Measurements from ENCODE around the gene CCDC197. TPM values are rescaled to one million over a fixed set of nuclear protein-coding genes. Genes with fewer than 3 reads are reported as not detected.

CCDC197 gene
- total RNA-seq, 1 donor from 2014 or later: not detected

Small RNA genes within 50 kb of the gene (microRNA-seq; reads per million reads assigned to microRNA genes)
- gene MIR4506 (ENCODE audit: unreplicated experiment): not detected

Other genes starting within 250 kb of the CCDC197 start
- gene PRIMA1, start 208.8 kb upstream of the CCDC197 start, total RNA-seq (ENCODE audit: unreplicated experiment): 0.08 TPM
- not detected for gene FAM181A, start 70.0 kb upstream of the CCDC197 start, total RNA-seq (ENCODE audit: unreplicated experiment)
- not detected for gene ASB2, start 20.7 kb upstream of the CCDC197 start, total RNA-seq (ENCODE audit: unreplicated experiment)
- gene OTUB2, start 29.0 kb downstream of the CCDC197 start, total RNA-seq (ENCODE audit: unreplicated experiment): 2.3 TPM
- gene DDX24, start 83.9 kb downstream of the CCDC197 start, total RNA-seq (ENCODE audit: unreplicated experiment): 89.6 TPM
- 33.5 TPM for gene IFI27L1, start 84.0 kb downstream of the CCDC197 start, total RNA-seq (ENCODE audit: unreplicated experiment)
- 3.8 TPM for gene IFI27, start 113.4 kb downstream of the CCDC197 start, total RNA-seq (ENCODE audit: unreplicated experiment)
- 23.7 TPM for gene IFI27L2, start 132.3 kb downstream of the CCDC197 start, total RNA-seq (ENCODE audit: unreplicated experiment)
- 0.18 TPM for gene PPP4R4, start 177.0 kb downstream of the CCDC197 start, total RNA-seq (ENCODE audit: unreplicated experiment)

All from endothelial cell (in vitro differentiated cells).